Suprapubic skin (tissue), 3 donors: ENCODE results near the gene ZNF286A.
"Not testable (repeated sequence)": the region's sequence is repeated elsewhere in the genome, so short reads cannot be mapped to it uniquely, and the experiment has no call there.

Experiments used
- POLR2A ChIP-seq, 2 donors: fragments of 450-650 bp; IDR thresholded peaks; one replicate each; pipeline ENCODE4 v1.6.1; 2017; ENCODE audit warnings: antibody characterized with exemption in 2 of 2, mild to moderate bottlenecking in 2 of 2, moderate library complexity in 2 of 2
- TF ChIP-seq, protein P1 (sequence below), 2 donors: fragments of 200-600 bp in 1 of 2; fragments of 450-650 bp in 1 of 2; sonication (generic) in 1 of 2; IDR thresholded peaks; one replicate each; pipeline ENCODE4 v1.5.1; 2016 to 2019; ENCODE audit warnings: antibody characterized with exemption in 2 of 2, mild to moderate bottlenecking in 1 of 2, moderate library complexity in 1 of 2

GRCh38 chr17:15740041-15740440, 40.5 kb downstream of the ZNF286A start:
- TF ChIP-seq, protein P1, sequence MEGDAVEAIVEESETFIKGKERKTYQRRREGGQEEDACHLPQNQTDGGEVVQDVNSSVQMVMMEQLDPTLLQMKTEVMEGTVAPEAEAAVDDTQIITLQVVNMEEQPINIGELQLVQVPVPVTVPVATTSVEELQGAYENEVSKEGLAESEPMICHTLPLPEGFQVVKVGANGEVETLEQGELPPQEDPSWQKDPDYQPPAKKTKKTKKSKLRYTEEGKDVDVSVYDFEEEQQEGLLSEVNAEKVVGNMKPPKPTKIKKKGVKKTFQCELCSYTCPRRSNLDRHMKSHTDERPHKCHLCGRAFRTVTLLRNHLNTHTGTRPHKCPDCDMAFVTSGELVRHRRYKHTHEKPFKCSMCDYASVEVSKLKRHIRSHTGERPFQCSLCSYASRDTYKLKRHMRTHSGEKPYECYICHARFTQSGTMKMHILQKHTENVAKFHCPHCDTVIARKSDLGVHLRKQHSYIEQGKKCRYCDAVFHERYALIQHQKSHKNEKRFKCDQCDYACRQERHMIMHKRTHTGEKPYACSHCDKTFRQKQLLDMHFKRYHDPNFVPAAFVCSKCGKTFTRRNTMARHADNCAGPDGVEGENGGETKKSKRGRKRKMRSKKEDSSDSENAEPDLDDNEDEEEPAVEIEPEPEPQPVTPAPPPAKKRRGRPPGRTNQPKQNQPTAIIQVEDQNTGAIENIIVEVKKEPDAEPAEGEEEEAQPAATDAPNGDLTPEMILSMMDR (IDR thresholded peaks at IDR 0.05), result not testable (repeated sequence)
- not testable (repeated sequence) for TF ChIP-seq POLR2A (IDR thresholded peaks at IDR 0.05)
